ENCODE measurements around the gene SCO1.

The SCO1 gene

GRCh38 chr17:10652984-10653659, 44.2 kb downstream of the SCO1 start:
- DNase-seq: no peak

- no peak for DNase-seq
Observed at GRCh38 chr17:10651927-10652326, 45.4 kb downstream of the SCO1 start.

DNA sequence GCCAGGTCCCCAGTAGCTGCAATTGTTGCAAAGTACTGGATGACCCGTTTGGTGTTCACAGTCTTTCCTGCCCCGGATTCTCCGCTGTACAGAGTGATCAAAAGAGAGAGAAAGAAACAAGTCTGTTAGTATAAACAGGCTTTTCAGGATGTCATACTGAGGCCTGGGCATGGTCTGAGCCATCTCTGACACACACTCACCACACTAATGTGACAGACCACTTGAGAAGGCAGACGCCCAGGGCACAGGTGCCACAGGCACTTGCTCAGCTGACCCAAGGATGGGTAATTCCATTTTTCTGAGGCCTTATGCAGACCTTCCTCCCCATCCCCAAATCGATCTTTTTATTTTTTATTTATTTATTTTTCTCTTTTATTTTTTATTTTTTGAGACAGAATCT, 47.7 kb downstream of the SCO1 start:
- DNase-seq: no peak

- no peak for DNase-seq
Observed at GRCh38 chr17:10648956-10649355, 48.4 kb downstream of the SCO1 start.

DNA sequence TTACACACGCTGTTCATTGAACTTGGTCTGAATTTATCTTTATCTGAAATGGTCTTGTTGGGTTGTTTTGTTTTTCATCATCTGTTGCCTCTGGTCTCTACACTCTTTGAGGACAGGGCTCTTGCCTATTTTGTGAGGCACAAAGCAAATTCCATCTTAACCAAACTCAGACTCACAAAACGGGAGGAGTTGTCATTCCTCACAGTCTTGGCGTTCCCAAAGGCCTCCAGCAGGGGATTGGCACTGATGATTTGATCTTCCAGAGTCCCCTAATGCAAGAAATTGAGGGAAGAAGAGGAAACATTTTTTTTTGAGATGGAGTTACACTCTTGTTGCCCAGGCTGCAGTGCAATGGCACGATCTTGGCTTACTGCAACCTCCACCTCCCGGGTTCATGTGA, 49.0 kb downstream of the SCO1 start:
- DNase-seq: no peak

DNA sequence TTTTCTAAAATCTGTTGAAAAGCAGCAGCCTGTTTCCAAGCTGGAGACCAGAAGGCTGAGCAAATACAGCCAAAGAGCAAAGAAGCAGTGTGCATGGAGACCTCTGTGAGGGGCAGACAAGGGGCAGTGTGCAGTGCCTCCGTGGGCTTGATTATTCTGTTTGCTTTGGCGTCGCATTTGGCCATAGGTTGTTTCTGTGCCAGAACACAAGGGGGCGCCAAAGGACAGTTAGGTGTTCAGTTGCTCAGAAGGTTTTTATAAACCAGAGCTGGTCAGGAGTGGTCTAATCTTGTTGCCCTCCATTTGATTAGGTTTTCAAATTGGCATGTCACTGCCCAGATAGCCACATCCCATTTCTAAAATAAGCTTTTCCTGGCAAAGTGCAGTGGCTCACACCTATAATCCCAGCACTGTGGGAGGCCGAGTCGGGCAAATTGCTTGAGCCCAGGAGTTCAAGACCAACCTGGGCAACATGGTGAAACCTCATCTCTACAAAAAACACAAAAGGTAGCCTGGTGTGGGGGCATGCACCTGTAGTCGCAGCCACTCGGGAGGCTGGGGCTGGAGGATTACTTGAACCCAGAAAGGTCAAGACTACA, 50.8 kb downstream of the SCO1 start:
- DNase-seq: peak; percentile 71

DNA sequence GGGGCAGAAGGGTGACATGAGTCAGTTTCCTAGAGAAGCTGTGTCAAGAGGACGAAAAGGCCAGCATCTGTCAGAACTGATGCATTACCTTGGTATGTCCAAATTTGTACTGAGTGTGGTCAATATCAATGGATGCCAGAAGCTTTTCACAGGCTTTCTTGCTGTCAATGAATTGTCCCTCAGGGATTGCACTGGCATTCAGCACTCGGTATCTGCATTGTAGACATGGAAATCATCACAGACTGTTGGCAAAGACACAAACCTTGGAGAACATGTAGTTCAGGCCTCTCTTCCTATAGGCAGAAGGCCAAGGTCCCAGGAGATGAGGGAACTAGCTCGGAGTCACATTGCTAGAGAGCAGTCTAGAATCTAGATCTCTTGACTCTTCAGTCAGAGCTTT, 56.9 kb downstream of the SCO1 start:
- no peak for DNase-seq

DNA sequence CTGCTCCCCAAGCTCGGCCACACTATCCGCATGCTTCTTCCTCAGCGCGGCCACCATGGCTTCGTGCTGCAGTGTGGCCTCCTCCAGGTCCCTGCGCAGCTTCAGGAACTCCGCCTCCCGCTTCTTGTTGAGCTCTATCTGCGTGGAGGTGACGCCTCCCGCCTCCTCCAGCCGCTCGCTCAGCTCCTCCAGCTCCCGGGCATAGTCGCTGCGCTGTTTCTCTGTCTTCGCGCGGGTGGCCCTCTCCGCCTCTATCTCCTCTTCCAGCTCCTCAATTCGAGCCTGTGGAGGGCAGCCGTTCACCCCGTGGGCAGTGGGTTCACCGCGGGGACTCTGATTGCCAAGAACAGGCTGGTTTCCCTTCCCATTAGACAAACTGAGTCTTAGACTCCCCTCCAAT, 59.2 kb downstream of the SCO1 start:
- no peak for DNase-seq

DNA sequence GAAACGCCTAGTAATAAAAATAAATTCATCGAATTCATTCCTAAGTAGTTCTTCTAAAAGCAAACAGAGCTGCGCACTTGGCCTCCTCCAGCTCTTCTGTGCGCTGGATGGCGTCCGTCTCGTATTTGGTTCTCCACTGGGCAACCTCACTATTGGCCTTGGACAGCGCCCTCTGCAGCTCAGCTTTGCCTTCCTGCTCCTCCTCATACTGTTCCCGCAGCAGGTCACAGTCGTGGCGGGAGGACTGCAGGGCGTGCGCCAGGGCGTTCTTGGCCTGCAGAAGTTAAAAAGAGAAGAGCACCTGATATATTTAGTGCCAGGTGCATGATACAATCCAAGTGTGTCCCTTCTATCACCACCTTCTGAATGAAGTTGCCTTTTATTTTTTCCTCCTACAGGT, 62.0 kb downstream of the SCO1 start:
- DNase-seq: no peak

- no peak for DNase-seq
Observed at GRCh38 chr17:10633738-10634379, 63.5 kb downstream of the SCO1 start.

- no peak for DNase-seq
Observed at GRCh38 chr17:10631701-10632100, 65.6 kb downstream of the SCO1 start.

DNA sequence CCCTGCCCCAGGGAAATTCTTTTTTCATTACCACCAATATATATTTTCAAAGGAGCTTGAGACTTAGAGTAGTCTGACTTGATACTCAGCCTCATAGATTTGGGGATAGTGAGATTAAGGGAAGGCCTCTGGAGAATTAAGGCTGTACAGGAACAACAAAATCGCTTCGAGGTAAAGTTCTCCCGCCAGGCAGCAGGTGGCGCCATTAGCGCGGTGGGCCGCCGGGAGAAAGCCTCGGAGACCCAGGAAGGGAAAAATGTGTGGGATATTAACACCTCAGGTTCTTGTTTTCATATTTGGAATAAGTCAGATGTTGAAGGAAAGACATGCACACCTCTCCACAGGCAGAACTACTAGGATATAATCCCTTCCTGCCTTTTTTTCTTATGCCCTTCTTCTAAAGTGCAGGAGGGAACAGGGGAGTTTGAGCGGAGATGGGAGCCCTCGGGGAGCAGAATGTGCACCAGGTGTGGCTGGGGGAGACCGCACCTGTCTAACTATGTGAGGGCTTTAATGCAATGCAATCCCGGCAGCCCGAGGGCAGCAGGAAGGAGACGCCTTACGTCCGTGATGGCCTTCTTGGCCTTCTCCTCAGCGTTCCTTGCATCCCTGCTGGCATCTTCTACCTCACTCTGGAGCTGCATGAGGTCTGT, 66.2 kb downstream of the SCO1 start:
- DNase-seq: no peak

GRCh38 chr17:10629706-10630105, 67.6 kb downstream of the SCO1 start:
- DNase-seq: no peak

GRCh38 chr17:10628756-10629155, 68.6 kb downstream of the SCO1 start:
- no peak for DNase-seq

DNA sequence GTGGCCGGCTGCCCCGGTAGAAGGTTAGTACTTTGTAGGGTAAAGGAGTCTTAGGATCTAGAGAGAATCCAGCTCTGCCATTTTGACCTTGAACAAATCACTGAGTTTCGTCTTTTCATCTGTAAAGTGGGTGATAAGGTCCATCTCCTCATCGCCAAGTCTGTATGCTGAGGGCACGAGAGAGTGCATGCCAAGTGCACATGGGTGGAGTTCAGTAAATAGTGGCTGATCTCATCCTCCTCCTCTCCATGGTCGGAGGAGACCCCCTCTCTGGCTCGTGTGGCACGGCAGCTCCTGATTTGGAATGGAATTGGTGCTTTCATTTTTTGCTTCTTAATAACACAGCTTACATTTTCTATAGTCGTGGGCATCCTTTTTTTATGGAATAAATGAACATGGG, 70.9 kb downstream of the SCO1 start:
- DNase-seq: no peak

DNA sequence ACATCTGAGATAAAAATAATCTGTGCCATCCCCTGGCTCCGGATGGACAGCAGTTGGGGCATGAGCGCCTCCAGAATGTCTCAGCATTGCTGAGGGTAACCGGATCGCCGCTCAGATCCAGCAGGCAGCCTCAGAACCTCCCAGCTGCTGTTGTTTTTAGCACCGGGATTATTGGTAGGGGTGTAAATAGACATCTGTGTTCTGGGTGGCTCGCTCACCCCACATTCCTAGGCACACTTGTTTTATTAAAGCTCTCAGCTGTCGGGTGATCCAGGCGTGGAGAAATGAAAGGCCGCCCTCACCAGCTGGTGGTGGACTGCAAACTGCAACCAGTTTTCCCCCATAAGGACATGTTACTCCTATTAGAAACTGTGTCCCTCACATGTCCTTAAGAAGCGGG, 72.4 kb downstream of the SCO1 start:
- no peak for DNase-seq

- no peak for DNase-seq
Observed at GRCh38 chr17:10623737-10624338, 73.5 kb downstream of the SCO1 start.

DNA sequence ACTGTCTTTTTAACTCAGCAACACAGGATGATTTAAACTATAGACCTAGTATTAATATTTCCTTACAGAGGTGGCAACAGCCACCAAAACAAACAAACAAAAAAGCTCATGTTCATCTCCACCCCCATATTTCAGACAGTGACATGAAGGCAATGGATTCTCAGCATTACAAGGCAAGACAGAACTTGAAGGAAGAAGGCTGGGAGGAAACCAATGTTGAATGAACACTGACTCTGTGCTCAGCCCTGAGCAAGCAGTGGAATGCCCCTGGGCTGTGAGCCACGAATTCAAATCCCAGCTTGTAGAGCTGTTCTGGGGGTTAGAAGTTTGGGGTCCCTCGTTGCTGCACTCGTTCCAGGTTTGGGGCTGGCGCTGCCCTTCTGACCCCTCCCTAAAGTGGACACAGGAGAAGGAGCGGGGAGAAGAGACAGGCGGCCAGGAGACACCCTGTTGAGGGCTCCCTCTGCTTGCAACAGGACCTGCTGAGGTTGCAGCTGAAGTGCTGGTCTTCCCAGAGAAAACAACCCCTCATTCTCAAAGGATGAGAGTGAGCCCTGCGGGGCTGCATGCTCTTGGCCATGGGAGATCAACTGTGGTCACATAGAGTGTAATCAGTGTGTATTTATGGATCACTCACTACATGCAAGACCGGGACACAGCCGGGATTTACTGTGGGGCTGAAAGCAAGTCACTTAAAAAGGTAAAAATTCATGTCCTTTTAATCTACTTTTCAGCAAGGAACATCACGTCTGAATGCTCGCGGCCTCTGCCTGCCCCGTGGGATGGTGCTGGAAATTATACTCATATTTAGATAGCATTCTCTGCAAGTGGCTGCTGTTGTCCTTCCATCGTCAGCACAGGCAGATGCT, 74.5 kb downstream of the SCO1 start:
- DNase-seq: no peak

All from effector CD4-positive, alpha-beta T cell (primary cell).